CD4-positive, alpha-beta T cell treated with Interleukin-12 subunit alpha and Interleukin-12 subunit beta, for 1 hour (primary cell): Measurements from ENCODE around the gene CRIM1.

Experiments
- DNase-seq: peaks from one replicate; pipeline ENCODE4 v3.0.0-alpha.2; 2020

The CRIM1 gene

DNA sequence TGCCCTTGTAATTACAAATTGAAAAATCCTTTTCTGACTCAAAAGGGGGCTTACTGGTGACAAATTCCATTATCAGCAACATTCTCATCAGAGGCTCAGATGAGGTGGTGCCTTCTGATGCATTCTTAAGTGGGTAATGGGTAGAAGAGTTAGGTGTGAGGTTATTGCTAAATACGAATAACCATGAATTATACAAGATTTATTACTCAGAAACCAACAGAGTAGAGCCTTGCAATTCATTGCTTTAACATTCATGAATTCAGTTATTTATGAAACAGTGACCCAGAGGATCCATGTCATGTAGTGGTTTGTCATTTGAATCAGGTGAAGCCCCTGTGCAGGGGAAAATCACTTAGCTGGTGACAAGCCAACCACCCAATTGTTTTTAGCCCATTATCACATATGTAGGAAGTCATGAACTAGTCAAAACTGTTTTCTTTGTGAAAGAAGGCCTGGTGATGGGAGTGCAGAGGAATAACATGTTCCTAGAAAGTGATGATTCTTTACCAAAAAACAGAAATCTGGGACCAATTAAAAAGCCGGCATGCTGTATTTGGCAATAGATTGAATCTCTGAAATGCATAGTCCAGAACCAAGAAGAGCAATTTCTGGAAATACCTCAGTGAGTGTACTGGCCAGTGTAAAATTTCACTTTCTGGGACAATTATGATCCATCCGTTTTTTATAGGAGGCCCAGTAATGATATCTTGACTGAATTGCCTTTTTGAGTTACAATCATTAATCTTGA is 70.2 kb downstream of the CRIM1 start:
- no peak for DNase-seq

DNA sequence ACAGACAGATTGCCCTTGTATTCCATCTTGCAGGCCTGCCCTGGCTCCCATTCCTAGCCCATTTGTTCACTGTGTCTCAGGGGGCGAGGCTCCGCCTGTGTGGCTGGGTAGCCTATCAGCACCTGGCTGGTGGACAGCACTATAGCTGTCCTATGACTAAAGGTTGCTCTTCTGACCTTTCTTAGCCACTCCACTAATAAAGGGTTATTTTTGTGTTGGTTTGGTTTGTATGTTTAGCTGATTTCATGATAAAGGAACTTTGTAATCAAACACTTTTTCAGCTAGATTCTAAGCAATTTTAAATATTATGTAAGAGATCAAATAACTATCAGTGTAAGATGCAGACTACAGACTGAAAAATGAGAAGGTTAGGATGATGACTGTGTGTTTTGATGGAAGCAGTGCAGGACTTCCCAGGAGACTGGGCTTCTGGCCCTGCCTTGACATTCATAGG is 72.2 kb downstream of the CRIM1 start:
- no peak for DNase-seq

DNA sequence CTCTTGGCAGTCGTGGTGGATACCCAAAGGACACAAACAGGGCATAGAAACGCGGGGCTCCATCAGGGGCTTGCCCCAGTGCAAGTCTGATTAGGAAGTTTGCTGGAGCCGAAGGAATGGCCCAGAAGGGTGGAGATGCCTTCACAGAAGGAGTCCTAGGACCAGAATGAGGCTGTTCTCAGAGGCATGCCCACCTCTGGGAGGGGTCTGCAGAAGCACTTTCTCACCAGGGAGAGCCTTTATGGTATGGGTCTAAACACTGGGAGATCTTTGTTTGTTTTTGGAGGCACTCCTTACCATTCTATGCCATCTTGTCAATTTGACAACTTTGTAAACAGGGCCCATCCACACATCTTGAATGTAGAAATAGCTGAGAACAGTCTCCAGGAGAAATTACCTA is 75.0 kb downstream of the CRIM1 start:
- no peak for DNase-seq

DNA sequence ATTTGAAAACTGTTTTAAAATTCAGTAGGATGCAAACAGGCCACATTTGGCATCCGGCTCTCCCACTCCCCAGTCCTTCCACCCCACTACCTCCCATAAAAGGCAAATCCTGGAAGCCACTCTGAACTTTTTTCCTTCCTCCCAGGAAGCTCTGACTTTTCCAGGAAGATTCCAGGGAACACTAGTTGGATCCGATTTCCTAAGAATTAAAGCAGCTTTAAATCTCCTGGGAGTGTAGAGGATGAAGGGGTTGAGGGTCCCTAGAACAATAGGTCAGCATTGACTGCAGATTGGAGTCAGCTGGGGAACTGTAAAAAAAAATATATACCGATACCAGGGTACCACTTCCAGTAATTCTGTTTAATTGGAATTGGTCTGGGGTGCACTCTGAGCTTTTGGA is 76.9 kb downstream of the CRIM1 start:
- DNase-seq = no peak

DNA sequence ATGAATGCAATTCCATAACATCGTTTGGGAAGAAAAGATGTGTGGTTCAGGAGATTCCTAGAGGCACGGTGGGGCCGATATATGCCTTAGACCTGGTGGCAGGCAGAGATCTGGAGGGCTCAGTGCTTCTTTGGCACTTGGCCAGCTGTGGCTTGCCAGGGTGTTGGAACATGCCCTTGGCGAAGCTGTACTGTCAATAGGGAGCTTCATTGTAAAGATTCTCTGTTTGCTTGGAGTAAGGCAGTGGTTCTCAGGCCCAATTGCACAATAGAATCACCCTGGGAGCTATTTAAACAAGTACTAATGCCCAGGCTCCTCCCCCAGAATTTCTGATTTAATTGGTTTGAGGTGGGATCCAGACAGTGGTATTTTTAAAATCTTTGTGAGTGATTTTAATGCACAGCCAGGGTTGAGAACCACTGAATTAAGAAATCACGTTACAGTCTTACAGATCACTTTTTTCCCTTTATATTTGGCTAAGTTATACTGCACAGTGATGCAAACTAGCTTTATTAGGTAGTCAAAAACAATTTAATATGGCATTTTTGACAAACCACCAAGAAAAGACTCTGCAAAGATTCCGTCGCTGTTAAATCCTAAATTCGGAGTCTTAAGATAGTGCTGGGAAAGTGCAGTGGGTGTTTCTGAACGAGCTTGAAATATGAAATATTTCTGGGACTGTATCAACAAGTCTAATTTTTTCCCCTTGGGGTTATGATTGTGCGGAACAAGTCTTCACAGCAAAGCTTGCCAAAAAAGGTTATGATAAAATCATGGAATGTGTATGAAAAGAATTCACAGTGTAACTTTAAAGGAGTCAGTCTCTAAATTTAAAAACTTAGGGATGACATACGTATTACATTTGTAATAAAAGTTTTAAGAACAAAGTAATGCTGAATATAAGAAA is 78.0 kb downstream of the CRIM1 start:
- no peak for DNase-seq

DNA sequence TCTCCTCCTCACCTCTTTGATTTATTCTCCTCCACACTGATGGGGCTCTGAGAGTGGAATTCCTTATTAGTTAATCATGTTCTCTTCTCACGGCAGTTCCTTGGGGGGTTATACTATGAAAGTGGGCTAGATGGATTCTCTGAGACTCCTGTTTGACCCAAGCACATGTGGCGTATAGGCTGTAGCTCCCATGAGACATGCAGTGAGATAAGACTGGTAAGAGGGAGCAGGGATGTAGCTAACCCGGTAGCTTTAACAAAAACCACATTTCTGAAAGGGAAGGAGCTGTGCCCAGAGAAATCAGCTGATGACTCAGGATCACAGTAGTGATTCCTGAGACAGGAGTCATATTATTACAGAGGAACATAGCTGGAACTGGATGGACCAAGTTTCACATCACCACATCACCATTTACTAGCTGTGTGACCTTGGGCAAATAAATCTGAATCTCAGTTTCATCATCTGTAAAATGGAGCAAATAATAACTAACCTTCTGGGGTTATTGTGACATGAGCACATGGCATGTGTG is 82.9 kb downstream of the CRIM1 start:
- DNase-seq = no peak

DNA sequence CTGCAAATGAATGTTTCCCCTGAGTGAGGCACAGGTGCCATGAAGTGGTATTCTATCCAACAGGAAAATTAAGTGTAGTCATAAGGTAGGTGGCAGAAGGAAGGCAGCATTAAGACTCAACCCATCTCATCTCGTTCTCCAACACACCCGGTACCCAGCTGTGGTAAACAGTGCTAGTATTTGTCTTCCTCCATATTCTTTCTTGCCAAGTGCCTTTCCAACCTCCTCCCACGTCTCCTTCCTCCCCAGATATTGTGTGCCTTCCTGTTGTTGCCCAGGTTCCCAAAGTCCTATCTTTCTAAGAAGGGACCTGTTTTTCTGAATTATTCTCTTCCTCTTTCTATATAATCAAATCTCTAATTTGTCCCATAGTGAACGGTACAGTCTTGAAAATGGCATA is 83.5 kb downstream of the CRIM1 start:
- DNase-seq = no peak

DNA sequence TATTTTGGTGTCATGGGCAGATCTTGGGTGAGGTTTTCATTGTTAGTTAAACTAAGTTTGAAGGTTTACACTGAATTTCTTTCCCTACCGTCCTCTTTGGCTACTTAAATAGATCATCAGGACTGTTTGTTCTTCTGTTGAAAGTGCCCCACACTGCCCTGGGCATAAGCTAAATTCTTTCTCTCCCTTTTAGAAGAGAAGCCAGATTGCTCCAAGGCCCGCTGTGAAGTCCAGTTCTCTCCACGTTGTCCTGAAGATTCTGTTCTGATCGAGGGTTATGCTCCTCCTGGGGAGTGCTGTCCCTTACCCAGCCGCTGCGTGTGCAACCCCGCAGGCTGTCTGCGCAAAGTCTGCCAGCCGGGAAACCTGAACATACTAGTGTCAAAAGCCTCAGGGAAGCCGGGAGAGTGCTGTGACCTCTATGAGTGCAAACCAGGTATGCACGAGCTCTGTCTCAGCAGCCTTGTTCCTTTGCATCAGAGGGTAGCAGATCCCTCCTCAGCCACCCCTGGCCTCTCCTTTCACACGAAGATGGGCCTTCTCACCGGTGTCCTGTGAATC is 85.6 kb downstream of the CRIM1 start:
- no peak for DNase-seq

DNA sequence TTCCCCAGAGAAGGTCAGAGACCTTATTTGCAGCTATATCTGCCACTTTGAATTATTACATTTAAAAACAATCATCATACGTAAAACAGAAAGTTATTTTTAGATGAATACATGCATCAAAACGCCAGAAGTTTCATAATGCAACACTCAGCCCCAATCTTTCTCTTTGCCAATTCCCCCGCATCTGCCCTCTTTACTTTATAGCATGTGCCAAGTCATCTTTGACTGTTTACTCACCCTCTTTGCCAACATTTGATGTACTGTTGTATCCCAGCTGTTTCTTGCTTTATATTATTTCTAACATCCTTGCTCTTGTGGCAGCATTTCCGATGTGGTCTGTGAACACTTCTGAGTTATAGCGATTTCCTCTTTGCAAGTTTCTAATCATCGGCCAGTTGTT is 86.2 kb downstream of the CRIM1 start:
- DNase-seq = no peak

DNA sequence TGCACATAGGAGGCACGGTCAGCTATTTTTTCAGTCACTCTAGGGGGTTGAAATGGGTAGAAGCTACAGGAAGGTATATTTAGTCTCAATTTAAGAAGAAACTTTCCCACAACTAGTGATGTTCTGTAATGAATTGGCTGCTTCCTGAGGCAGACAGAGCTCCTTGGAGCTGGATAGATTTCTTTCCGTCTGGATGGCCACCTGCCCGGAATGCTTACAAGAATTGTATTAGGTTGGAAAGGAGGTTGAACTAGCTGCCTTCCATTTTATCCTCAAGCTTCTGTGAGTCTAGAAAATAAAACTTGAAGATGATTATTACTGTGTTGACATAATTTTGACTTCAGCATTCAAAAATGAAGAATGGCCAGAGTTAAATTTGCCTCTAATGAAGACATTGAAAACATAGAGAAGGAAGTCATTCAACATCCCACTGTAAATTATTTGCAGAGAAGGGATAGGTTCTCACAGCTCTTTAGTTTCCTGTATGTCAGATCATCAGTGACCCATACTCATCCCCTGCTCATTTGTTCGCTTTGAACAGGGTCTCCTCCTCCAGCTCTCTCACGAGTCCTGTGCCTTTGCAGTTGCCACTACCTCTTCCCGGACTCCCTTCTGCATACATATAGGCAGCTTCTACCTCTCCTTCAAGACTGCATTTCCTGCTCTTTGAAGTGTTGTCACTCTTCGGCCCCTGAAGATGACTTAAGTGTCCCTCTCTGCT is 88.8 kb downstream of the CRIM1 start:
- DNase-seq = no peak

DNA sequence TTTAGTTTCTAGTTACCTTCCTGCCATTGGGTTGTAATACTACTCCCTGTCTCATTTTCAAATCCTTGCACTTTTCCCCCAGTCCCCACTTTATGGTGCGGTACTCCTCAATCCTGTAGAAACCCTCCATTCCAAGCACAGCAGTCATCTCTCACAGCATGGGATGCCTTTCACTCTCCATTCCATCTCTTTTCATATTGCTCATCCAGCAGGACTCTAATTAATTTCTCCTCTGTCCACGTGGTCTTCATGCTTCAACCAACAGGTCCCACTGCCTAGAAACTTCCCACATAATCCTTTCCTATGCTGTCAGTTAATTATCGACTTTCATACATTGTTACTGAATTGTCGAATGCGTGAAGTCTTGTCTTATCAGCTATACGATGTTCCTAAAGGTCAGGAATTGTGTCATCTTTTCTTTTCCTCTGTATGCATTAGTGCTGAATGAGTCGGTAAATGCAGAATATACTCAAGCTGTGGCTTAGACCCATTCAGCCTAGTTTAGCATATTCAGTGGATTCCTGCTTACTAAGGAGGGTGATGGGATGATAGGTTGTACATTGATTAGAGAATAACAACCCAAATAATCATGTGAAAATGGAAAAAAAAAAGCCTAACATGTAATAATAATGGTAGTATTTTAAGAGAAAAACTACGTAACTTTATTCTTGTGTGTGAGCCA is 89.7 kb downstream of the CRIM1 start:
- DNase-seq = no peak

DNA sequence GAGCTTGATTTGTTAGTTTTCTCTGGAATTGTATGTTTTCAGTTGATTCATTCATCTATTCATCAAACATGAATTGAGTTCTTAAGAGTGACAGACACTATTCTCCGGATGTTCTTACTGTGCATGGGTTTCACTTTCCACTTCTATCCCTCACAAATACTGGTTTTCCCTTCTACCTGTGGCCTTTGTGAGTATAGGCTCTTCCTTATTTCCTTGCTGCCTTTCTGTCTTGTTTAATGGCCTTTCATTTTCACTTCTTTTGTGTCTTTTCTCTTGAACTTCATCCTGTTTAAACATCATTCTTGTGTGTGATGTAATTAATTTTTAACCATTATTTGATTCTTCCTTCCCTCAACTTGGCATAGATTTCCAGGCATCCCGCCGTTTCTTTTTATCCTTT is 90.7 kb downstream of the CRIM1 start:
- DNase-seq = no peak

DNA sequence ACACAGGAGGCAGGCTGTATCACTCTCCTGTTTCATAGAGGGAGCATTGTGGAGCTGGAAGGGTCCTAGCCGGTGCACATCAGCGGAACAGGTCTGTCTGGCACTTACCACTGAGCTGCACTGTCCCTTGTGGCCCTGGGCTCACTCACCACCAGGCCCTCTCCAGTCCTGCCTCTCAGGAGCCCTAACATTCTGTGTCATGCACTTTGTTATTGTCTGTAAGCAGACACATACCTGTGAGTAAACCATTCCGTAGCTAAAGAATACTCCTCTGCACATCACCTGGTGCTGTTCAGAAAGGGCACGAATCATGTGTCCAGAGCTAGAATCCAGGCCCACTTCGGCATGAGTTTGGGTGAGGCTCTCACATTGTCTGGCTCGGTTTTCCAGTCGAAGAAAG is 93.6 kb downstream of the CRIM1 start:
- DNase-seq = no peak

DNA sequence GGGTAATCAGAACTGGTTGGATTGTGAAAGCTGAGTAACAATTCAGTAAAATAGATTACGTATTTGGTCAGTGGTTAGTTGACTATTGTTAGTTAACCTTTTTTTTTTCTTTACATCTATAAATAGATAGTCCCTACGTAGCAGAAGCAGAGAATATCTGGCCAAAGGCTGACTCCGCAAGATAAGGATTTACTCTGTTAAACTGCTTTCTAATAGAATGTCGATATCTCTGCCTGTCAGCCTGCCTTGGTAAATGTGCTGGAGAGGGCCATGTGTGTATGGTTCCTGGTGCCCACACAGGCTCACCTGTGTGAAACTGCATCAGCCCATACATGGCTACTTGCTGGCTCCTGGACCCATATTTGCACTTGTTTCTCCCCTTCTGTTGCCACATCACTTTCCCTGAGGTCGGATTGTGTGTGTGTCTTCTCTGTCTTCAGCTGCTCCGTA is 94.4 kb downstream of the CRIM1 start:
- DNase-seq = no peak

DNA sequence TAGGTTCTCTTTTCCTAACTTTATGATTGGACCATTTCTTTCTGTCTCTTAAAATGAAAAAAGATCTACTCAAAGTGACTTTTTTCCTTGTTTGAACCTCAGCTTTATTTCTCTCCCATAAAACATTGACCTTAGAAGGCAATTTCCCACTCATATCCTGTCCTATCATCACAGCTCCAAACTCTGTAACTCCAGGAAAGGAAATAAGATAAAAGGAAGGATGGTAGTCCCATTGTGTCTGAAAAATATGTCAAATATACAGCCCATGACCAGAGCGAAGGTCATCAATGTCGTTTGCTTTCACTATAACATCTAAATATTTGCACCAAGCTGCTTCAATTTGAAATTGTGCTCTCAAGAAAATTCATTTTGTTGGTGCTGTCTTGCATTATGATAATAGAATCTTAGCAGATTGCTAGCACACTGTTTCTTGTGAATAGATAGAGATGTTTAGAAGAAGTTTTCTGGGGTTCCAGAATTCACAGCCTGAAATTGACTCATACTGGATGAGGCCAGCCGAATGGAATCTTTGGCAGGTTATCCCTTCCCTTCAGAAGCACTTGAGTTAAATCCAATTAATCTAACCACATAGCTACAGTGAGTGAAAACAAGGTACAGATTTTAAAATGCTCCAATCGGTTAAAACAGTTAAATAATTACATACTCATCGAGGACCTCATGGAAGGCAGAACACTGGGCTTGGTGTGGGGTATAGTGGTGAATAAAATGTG is 95.1 kb downstream of the CRIM1 start:
- no peak for DNase-seq

DNA sequence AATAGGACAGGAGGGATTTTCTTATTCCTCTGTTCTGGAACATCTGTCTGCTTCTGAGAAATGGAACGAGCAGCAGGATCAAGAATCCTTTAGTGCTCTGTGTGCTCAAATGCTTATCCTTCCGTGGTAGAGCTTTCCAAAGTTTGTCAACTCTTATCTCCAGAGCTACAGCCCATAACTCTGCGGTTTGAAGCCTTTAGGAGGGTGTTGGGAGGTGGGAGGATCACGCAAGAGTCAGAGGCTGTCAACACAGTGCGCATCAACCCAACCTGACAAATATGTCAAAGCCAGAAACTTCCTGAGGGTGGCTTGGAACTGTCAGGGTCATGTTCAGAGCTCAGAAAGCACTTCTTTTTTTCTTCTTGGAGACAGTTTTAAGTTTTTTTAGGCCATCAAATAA is 95.9 kb downstream of the CRIM1 start:
- no peak for DNase-seq

DNA sequence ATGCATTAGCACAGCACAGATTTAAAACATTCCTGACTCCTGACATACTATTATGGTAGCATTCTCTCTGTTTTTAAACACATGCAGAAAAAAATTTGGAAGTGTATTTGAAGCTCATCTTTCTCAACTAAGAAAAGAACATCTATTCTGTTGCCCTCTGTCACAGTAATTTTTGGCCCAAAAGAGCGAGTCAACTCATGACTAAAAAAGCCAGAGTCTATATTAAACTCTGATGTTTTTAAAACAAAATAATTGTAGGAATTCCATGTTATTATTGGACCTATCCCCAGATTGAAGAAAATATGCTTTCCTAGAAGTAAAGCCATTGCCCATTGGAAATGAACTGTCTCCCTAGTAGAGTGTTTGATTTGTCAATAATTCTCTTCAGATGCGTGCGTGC is 96.7 kb downstream of the CRIM1 start:
- no peak for DNase-seq

DNA sequence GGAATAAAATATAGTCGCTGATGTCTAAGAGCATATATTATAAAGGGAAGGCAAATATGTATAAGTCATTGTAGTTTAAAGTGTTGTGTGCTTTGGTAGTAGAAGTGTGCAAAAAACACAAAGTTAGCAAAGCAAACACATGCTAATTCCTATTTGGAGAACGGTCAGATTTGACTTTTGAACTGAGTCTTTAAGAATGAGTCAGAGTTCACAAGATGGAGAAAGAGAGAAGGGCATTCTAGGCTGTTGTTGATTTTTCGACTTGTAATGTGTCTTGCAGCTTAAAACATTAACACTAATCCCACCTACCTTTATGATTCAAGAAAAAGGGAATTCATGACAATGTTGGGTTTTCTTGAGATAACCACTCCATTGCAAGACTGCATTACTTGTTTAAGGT is 98.1 kb downstream of the CRIM1 start:
- no peak for DNase-seq

DNA sequence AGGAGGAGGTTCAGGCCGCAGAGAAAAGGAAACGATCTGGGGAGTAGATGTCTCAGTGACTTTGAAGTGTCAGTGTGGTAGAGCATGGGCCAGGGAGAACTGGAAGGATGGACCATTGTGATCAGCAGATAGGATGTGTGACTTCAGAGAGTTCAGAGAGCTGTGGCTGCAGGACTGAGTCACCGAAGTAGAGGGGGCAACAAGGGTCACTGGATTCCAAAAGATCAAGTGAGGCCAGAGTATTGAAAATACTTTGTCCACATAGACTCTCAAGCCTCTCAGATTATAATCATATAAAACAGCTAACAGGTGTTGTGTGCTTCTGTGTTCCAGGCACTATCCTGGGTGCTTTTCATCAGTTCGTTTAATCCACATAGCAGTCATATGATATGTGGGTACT is 99.4 kb downstream of the CRIM1 start:
- no peak for DNase-seq

DNA sequence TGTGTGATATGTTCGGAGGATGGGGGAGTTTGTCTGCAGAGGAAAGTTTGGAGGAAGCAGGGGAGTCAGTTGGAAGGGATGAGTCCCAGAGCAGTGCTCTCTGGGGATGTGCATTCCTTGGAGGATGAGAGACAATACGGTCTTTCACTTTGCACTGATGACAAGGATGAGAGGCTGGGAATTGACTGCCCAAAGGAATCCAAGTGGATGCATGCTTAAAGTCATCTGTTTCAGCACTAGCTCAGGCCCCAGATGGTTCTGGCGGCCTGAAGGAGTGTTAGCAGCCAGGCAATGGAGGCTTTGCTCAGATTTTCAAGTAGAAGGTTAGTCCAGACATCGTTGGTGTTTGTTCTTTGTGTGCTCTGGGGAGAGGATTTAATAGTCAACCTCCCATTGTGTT is 100.2 kb downstream of the CRIM1 start:
- DNase-seq = no peak
